HepG2 (cell line): ENCODE data around the gene TXNL4A. TPM values are rescaled to one million over a fixed set of nuclear protein-coding genes. Genes with fewer than 3 reads are reported as not detected.
A peak's percentile ranks its signal among the peaks of the same experiment; 100 is the strongest.

Source experiments
- ATM ChIP-seq: fragments of 450-650 bp; IDR thresholded peaks from 2 replicates; pipeline ENCODE4 v1.7.1; 2017; ENCODE audit warnings: mild to moderate bottlenecking, borderline replicate concordance
- FOXP1 ChIP-seq, 2 experiments: fragments of 450-650 bp in 1 of 2; IDR thresholded peaks; 2 replicates each; pipeline ENCODE4 v1.6.1; 2017 to 2018; ENCODE audit warnings: antibody characterized with exemption in 1 of 2
- HIVEP1 ChIP-seq: sonication (generic); formaldehyde crosslinking; IDR thresholded peaks from 2 replicates; pipeline ENCODE4 v1.4.0; 2020; ENCODE audit warnings: mild to moderate bottlenecking, missing genetic modification reagents
- HNRNPUL1 ChIP-seq: fragments of 200-400 bp; formaldehyde crosslinking; IDR thresholded peaks from 2 replicates; pipeline ENCODE4 v1.6.1; 2017; ENCODE audit warnings: low read depth, mild to moderate bottlenecking, low read length, moderate library complexity
- MTF2 ChIP-seq: sonication (generic); formaldehyde crosslinking; IDR thresholded peaks from 2 replicates; pipeline ENCODE4 v1.5.0; 2020; ENCODE audit warnings: missing genetic modification reagents, borderline replicate concordance
- RORA ChIP-seq: sonication (generic); formaldehyde crosslinking; IDR thresholded peaks from 2 replicates; pipeline ENCODE4 v1.5.0; 2020; ENCODE audit warnings: mild to moderate bottlenecking, missing genetic modification reagents, moderate library complexity
- SALL1 ChIP-seq: sonication (generic); formaldehyde crosslinking; IDR thresholded peaks from 2 replicates; pipeline ENCODE4 v1.8.0; 2022; ENCODE audit warnings: mild to moderate bottlenecking, missing genetic modification reagents
- SMC3 ChIP-seq: IDR thresholded peaks from 2 replicates; pipeline ENCODE4 v1.6.1; 2011; ENCODE audit warnings: low read length, improper control_type of control experiment
- TOPORS ChIP-seq: sonication (generic); formaldehyde crosslinking; IDR thresholded peaks from 2 replicates; pipeline ENCODE4 v1.8.0; 2023; ENCODE audit warnings: mild to moderate bottlenecking, missing genetic modification reagents
- ZBTB21 ChIP-seq: sonication (generic); formaldehyde crosslinking; IDR thresholded peaks from 2 replicates; pipeline ENCODE4 v1.4.0; 2020; ENCODE audit warnings: missing genetic modification reagents
- ZC3H4 ChIP-seq: sonication (generic); formaldehyde crosslinking; IDR thresholded peaks from 2 replicates; pipeline ENCODE4 v1.4.0; 2020; ENCODE audit warnings: missing genetic modification reagents, borderline replicate concordance
- ZFYVE20 ChIP-seq: sonication (generic); formaldehyde crosslinking; IDR thresholded peaks from 2 replicates; pipeline ENCODE4 v1.8.0; 2023; ENCODE audit warnings: low read depth, mild to moderate bottlenecking, moderate library complexity, missing genetic modification reagents, borderline replicate concordance
- ZNF274 ChIP-seq: sonication (generic); formaldehyde crosslinking; IDR thresholded peaks from 2 replicates; pipeline ENCODE4 v1.5.1; 2020; ENCODE audit warnings: mild to moderate bottlenecking, missing genetic modification reagents
- ZNF296 ChIP-seq: sonication (generic); formaldehyde crosslinking; conservative IDR thresholded peaks from 2 replicates; pipeline ENCODE4 v1.5.0; 2020; ENCODE audit warnings: mild to moderate bottlenecking, missing genetic modification reagents
- ZNF44 ChIP-seq: sonication (generic); formaldehyde crosslinking; IDR thresholded peaks from 2 replicates; pipeline ENCODE4 v1.5.1; 2020; ENCODE audit warnings: mild to moderate bottlenecking, missing genetic modification reagents
- ZNF547 ChIP-seq: sonication (generic); formaldehyde crosslinking; IDR thresholded peaks from 2 replicates; pipeline ENCODE4 v1.5.1; 2020; ENCODE audit warnings: mild to moderate bottlenecking, missing genetic modification reagents
- ZNF747 ChIP-seq: sonication (generic); formaldehyde crosslinking; IDR thresholded peaks from 2 replicates; pipeline ENCODE4 v1.8.1; 2023; ENCODE audit warnings: missing genetic modification reagents, mild to moderate bottlenecking, borderline replicate concordance
- ZNF790 ChIP-seq: sonication (generic); formaldehyde crosslinking; IDR thresholded peaks from 2 replicates; pipeline ENCODE4 v1.8.0; 2022; ENCODE audit warnings: missing genetic modification reagents, mild to moderate bottlenecking, borderline replicate concordance
- ZNF841 ChIP-seq: sonication (generic); formaldehyde crosslinking; IDR thresholded peaks from 2 replicates; pipeline ENCODE4 v1.8.1; 2023; ENCODE audit warnings: missing genetic modification reagents, borderline replicate concordance
- polyA plus RNA-seq, 8 experiments: library from polyadenylated mRNA; depleted of rRNA in 3 of 8; stranded (reverse) in 7 of 8; unstranded in 1 of 8; fragments of >200 nt; fragmentation: Illumina TruSeq in 4 of 8; extraction: Trizol in 4 of 8; gene quantifications; 2 replicates each; pipeline versions ENCODE4 v1.2.1 to v1.2.3, GENCODE V29; 2011 to 2016; ENCODE audit warnings: low read depth in 4 of 8, missing spikeins in 1 of 8, mixed read lengths in 1 of 8; ENCODE audit not compliant: insufficient read depth in 1 of 8
- total RNA-seq, 5 experiments: library from RNA; depleted of rRNA; stranded (reverse); fragments of >200 nt; fragmentation: Illumina TruSeq; extraction: Trizol; gene quantifications; 2 replicates each; pipeline ENCODE4 v1.2.3, GENCODE V29; 2016; ENCODE audit warnings: low read depth in 1 of 5
- TF ChIP-seq, protein P1 (sequence below): sonication (generic); formaldehyde crosslinking; IDR thresholded peaks from 2 replicates; pipeline ENCODE4 v1.5.0; 2020; ENCODE audit warnings: mild to moderate bottlenecking, missing genetic modification reagents, borderline replicate concordance
- TF ChIP-seq, protein P2 (sequence below): sonication (generic); formaldehyde crosslinking; IDR thresholded peaks from 2 replicates; pipeline ENCODE4 v1.4.0; 2020; ENCODE audit warnings: mild to moderate bottlenecking, missing genetic modification reagents
- TF ChIP-seq, protein P3 (sequence below): sonication (generic); formaldehyde crosslinking; IDR thresholded peaks from 2 replicates; pipeline ENCODE4 v1.4.0; 2020; ENCODE audit warnings: mild to moderate bottlenecking, missing genetic modification reagents
- TF ChIP-seq, protein P4 (sequence below): sonication (generic); formaldehyde crosslinking; IDR thresholded peaks from 2 replicates; pipeline ENCODE4 v1.5.0; 2020; ENCODE audit warnings: missing genetic modification reagents

The TXNL4A gene
- total and polyA plus RNA-seq, 2 of the 13 experiments (the other 11 are each of a cell fraction or from before 2014, with no cell fraction given): 172 to 202 TPM

DNA sequence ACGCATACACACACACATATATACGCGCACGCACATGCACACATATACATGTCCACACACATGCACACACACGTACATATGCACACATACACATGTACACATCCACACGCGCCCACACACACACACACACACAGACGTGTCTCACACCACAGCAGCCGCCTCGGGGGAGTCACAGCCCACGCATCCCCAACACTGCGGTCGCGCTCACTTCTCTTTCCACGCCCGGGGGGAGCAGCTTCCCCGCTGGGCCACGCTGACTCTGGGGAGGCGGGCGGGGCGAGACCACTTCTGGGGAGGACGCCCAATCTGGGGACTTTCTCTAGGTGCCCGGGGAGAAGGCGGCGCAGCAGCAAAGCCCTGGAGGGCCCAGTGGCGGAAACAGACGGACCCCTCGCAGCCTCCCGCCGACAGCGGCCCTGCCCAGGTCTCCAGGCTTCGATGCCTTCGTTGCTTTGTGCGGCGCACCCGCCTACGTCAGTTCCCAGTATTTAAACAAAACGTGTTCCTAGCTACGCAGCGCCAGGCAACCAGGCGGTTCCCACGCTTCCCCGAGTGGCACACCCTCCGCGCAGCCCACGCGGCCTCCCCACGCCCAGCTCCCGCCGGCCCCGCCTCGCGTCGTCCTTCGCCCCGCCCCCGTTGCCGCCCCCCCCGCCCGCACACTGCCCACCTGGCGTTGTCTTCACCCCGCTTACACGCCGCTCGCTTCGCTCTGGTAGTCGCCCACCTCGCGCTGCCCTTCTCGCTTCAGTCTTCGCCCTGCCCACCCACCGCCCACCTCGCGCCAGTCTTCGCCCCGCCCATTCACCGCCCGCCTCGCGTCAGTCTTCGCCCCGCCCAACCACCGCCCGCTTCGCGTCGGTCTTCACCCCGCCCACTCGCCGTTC lies 45.1 kb upstream of the TXNL4A start (continued):
- TF ChIP-seq, protein P1, sequence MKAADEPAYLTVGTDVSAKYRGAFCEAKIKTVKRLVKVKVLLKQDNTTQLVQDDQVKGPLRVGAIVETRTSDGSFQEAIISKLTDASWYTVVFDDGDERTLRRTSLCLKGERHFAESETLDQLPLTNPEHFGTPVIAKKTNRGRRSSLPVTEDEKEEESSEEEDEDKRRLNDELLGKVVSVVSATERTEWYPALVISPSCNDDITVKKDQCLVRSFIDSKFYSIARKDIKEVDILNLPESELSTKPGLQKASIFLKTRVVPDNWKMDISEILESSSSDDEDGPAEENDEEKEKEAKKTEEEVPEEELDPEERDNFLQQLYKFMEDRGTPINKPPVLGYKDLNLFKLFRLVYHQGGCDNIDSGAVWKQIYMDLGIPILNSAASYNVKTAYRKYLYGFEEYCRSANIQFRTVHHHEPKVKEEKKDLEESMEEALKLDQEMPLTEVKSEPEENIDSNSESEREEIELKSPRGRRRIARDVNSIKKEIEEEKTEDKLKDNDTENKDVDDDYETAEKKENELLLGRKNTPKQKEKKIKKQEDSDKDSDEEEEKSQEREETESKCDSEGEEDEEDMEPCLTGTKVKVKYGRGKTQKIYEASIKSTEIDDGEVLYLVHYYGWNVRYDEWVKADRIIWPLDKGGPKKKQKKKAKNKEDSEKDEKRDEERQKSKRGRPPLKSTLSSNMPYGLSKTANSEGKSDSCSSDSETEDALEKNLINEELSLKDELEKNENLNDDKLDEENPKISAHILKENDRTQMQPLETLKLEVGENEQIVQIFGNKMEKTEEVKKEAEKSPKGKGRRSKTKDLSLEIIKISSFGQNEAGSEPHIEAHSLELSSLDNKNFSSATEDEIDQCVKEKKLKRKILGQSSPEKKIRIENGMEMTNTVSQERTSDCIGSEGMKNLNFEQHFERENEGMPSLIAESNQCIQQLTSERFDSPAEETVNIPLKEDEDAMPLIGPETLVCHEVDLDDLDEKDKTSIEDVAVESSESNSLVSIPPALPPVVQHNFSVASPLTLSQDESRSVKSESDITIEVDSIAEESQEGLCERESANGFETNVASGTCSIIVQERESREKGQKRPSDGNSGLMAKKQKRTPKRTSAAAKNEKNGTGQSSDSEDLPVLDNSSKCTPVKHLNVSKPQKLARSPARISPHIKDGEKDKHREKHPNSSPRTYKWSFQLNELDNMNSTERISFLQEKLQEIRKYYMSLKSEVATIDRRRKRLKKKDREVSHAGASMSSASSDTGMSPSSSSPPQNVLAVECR (CRISPR knock-in tag): peak; percentile 46
- TF ChIP-seq SALL1 (CRISPR knock-in tag) (peak; percentile 71), ZNF747 (CRISPR knock-in tag) (0 out of 2 replicates have a peak, but pooled peaks have one; percentile 44), ZC3H4 (CRISPR knock-in tag) (no peak), ATM (no peak), ZNF790 (CRISPR knock-in tag) (no peak), TOPORS (no peak), FOXP1 (IDR thresholded peaks at IDR 0.05) (no peak), FOXP1 (CRISPR knock-in tag; IDR thresholded peaks at IDR 0.05) (no peak), ZBTB21 (CRISPR knock-in tag) (no peak), ZNF547 (CRISPR knock-in tag) (0 out of 2 replicates have a peak, but pooled peaks have one; percentile 29), HIVEP1 (CRISPR knock-in tag) (0 out of 2 replicates have a peak, but pooled peaks have one; percentile 22), ZNF296 (CRISPR knock-in tag) (0 out of 2 replicates have a peak, but pooled peaks have one; percentile 27), RORA (CRISPR knock-in tag) (no peak), HNRNPUL1 (no peak), ZNF841 (peak; percentile 58; the same call in 1 of the 2 replicates), ZFYVE20 (CRISPR knock-in tag) (0 out of 2 replicates have a peak, but pooled peaks have one; percentile 46), ZNF274 (peak; percentile 58; the same call in 1 of the 2 replicates), ZNF44 (CRISPR knock-in tag) (no peak), MTF2 (CRISPR knock-in tag) (no peak), SMC3 (no peak)
- TF ChIP-seq, protein P2, sequence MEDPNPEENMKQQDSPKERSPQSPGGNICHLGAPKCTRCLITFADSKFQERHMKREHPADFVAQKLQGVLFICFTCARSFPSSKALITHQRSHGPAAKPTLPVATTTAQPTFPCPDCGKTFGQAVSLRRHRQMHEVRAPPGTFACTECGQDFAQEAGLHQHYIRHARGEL (CRISPR knock-in tag): no peak
- TF ChIP-seq, protein P3, sequence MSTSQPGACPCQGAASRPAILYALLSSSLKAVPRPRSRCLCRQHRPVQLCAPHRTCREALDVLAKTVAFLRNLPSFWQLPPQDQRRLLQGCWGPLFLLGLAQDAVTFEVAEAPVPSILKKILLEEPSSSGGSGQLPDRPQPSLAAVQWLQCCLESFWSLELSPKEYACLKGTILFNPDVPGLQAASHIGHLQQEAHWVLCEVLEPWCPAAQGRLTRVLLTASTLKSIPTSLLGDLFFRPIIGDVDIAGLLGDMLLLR (CRISPR knock-in tag): no peak; the same call in 1 of the 2 replicates
- TF ChIP-seq, protein P4, sequence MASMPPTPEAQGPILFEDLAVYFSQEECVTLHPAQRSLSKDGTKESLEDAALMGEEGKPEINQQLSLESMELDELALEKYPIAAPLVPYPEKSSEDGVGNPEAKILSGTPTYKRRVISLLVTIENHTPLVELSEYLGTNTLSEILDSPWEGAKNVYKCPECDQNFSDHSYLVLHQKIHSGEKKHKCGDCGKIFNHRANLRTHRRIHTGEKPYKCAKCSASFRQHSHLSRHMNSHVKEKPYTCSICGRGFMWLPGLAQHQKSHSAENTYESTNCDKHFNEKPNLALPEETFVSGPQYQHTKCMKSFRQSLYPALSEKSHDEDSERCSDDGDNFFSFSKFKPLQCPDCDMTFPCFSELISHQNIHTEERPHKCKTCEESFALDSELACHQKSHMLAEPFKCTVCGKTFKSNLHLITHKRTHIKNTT (CRISPR knock-in tag): no peak
